DND-41 (cell line): Measurements from ENCODE around the gene RSBN1.

Source experiments
- EZH2 ChIP-seq: IDR thresholded peaks from 3 replicates; pipeline ENCODE4 v1.6.1; 2012; ENCODE audit warnings: borderline replicate concordance, low read depth, mild to moderate bottlenecking, moderate library complexity, low read length, inconsistent platforms; ENCODE audit not compliant: severe bottlenecking
- TF ChIP-seq, protein P1 (sequence below): IDR thresholded peaks from 2 replicates; pipeline ENCODE4 v1.5.1; 2012; ENCODE audit warnings: borderline replicate concordance, low read length, moderate library complexity, mild to moderate bottlenecking; ENCODE audit not compliant: poor library complexity, severe bottlenecking; ENCODE audit errors: extremely low read depth

GRCh38 chr1:113780374-113781146, 31.7 kb downstream of the RSBN1 start:
- TF ChIP-seq, protein P1, sequence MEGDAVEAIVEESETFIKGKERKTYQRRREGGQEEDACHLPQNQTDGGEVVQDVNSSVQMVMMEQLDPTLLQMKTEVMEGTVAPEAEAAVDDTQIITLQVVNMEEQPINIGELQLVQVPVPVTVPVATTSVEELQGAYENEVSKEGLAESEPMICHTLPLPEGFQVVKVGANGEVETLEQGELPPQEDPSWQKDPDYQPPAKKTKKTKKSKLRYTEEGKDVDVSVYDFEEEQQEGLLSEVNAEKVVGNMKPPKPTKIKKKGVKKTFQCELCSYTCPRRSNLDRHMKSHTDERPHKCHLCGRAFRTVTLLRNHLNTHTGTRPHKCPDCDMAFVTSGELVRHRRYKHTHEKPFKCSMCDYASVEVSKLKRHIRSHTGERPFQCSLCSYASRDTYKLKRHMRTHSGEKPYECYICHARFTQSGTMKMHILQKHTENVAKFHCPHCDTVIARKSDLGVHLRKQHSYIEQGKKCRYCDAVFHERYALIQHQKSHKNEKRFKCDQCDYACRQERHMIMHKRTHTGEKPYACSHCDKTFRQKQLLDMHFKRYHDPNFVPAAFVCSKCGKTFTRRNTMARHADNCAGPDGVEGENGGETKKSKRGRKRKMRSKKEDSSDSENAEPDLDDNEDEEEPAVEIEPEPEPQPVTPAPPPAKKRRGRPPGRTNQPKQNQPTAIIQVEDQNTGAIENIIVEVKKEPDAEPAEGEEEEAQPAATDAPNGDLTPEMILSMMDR: no peak
- no peak for TF ChIP-seq EZH2
